GM18873 (cell line): ENCODE data around the gene THOC7.

Source experiments
- ATAC-seq: cut with Tn5 transposase; IDR thresholded peaks from one replicate; pipeline ENCODE4 v1.9.1; 2021; ENCODE audit warnings: mild to moderate bottlenecking, moderate library complexity, moderate number of reproducible peaks; ENCODE audit not compliant: unreplicated experiment, low FRiP score

The THOC7 gene

DNA sequence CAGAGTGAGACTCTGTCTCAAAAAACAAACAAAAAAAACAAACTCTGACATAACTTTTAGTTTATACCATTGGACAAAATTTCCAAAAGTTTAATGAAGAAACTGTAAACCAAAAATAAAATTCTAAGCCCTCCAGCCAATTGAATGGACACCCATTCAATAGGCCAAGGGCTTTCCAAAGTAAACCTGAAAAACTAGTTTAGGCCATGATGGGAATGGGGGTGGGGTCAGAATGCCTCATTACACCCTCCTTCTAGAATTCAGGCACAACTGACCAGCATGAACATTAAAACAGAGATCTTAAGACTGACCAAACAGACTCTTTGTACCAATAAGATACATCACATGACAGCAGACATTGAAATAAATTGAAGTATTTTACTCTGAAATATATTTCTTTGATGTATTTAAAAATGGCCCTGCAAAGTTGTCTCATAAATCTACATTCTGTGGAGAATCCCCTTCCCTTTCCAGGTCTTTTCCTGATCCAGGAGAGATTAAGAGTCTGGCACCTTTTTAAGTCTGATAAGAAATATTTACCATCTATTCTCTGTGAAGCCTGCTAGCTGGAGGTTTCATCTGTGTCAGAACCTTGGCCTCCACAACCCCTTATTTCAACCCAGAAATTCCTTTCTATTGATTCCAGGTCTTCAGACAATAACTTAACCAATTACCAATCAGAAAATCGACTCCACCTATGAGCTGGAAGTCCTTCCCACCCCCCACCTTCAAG is 15.7 kb downstream of the THOC7 start:
- ATAC-seq, result no peak

DNA sequence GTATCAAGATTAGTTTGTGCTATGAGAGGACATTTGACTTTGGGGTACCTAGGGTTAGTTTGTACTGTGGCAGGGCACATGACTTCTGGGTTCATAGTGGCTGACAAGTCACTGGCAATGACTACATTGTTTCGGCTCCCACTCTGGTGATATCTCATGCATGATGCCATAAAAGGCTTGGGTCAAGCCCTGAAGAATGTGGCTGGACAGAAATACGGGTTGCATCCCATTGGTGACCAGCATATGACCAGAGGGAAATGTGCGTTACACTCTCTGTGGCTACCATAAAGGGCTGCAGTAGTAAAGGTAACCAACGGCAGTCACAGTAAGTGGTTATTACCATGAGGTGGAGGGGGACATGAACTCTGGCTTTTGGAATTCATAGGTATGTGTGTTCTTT is 18.4 kb downstream of the THOC7 start:
- ATAC-seq, result no peak

DNA sequence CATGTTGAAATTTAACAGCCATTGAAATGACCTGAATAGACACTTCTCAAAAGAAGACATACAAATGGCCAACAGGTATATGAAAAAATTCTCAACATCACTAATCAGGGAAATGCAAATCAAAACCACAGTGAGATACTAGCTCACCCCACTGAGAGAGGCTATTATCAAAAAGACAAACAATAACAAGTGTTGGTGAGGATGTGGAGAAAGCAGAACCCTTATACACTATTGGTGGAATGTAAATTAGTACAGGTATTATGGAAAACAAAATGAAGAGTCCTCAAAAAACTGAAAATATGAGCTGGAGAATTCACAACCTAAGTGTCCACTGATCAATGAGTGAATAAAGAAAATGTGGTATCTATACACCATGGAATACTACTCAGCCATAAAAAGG is 21.5 kb downstream of the THOC7 start:
- no peak for ATAC-seq

DNA sequence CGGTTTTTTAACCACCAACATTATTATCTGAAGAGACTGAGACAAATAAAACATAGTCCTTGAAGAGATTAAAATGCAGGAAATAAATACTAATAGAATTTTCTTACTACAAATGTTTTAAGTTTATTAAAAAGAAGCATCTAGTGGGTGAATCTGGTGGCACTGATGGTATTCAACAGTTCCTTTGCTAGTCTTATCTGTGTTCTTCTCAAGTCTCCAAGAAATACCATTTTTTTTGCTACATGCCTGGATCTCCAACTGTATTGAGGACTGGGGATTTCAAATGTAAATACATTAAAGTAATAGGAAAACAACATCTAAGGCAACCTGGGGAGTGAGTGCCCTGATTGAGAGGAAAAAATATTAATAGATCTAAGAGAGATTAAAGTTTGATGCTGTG is 21.9 kb downstream of the THOC7 start:
- ATAC-seq, result no peak

GRCh38 chr3:63832395-63832794 is 31.2 kb downstream of the THOC7 start:
- no peak for ATAC-seq

- ATAC-seq, result no peak
Observed at GRCh38 chr3:63830526-63830925, 33.1 kb downstream of the THOC7 start.

- ATAC-seq, result no peak
Observed at GRCh38 chr3:63824309-63824708, 39.3 kb downstream of the THOC7 start.

DNA sequence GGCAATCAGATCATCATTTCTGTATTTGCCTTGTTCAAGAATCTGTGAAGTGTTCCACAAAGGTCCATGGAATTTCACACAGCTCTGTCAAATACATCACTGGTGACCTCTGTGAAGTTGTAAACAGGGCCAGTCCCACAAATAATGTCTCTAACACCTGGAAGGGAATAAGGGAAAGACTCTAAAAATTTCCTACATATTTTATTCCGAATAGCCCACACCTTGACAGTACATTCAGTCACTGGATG is 44.5 kb downstream of the THOC7 start, which contains the start of gene C3orf49:
Gene C3orf49 (plus strand): TSS at position 149 of the 248 bp plus-strand sequence. CDS start 173 bp downstream, outside the sequence.
- no peak for ATAC-seq

DNA sequence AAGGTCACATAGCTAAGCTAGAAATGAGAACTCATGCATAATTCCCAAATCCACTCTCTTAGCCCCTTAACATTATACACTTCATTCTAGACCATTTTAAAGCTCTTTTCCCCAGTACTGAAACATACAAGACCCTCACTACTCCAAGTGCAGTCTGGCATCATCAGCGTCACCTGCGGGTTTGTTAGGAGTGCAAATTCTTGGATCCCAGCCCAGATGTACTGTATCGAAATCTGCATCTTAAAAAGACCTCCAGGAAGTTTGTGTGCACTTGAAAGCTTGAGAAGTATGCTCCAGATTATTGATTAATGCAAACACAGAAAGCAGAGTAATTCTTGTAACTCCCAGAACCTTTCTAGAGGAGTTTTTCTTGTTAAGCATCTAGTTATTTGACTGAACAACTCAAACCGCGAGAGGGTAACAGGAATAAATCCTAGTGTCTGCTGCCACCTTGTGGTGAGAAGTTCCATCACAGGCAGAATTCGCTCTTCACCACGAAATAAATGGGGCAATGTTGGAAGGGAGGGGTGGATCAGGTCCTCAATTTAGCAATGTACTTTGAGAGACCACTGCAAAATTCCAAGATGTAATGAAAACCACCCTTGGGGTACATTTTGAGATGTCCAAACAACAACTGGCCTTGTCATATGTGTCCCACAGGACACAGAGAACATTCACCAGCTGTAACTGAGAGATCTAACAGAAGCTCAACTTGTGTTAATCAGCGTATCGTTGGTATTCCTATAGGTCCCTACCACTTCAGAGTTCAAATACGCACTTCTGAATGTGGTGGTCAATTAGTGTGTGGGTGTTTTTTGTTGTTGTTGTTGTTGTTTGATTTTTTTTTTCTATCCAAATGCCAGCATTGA is 45.1 kb downstream of the THOC7 start:
- ATAC-seq, result peak; percentile 59

GRCh38 chr3:63817225-63817624 is 46.4 kb downstream of the THOC7 start:
- ATAC-seq, result no peak

DNA sequence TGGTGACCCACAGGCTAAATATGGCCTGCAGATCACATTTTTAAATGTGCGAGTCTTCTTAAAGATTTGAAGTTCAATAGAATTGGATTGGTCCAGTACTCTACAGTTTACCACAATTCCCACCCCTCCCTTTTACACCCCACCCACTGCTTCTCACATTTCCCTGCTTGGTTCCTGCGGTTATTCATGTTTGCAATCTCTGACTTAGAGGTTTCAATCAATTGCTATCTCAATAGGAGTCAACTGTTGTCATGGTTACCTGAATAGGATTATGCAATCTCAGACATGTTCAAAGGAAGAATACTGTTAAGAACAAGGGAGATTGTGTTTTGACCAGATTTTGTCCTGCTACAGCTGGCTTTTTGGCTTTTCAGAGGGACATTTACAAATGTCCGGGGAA is 49.4 kb downstream of the THOC7 start:
- ATAC-seq, result no peak

GRCh38 chr3:63809607-63810006 is 54.0 kb downstream of the THOC7 start:
- no peak for ATAC-seq

DNA sequence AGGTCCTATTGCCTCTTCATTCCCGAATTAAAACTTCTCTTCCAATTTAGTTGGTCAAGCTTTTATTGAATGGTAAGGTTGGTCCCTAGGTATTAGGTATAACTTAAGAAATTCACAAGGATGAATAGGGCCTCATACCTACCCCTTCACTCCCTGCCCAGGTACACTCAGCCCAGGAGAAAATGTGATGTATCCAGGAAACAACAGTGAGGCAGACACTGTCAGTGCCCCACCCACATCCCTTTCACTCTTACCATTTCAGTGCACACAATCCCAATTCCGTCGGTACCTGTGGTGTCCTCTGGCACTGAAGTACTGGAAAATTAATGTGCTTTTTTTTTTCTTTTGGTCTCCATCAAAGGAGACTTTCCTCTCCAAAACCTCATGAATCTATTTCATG is 55.0 kb downstream of the THOC7 start:
- ATAC-seq, result no peak

DNA sequence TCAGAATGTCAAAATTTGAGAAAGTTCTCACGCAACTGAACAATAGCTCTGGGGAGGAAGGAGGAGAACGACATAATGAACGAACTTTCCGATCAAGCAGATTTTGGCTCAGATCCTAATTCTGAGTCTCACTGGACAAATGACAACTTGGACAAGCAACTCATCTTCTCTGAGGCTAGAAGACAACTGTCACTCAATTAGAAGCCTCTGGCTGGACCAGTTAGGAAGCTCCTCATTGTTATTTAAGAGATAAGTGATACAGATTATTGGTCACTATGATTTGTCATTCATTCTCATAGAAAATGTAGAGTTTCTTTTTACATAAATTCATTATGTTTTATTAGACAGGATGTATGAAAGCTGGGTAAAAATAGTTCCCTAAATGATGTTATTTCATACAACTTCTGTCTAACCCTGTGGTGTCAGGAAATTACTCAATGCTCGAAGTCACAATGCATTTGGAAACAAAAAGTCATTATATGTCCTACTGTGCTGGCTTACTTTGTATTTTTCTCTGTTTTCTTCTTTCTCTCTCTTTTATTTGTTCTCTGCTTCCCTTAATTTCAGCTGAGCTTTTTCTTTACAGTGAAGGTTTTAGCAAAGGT is 55.5 kb downstream of the THOC7 start:
- ATAC-seq, result no peak

- ATAC-seq, result no peak
Observed at GRCh38 chr3:63803911-63804310, 59.7 kb downstream of the THOC7 start.

DNA sequence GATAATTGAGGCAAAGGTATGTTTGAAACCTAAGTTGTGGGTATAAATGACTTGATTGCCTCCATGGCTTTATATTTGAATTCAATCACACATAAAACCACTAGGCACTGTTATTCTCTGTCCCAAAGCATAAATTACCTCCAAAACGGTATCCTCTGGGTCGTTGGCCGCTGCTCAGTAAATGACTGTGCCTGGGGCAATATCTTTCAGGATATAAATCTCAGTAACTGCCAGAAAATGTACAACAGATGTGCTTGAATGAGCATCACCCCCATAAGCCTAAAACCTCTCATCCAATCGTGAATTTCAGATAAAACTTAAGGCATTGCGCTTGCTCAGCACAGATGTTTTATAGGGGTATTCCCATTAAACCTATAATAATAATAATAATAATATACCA is 63.5 kb downstream of the THOC7 start:
- ATAC-seq, result no peak

- no peak for ATAC-seq
Observed at GRCh38 chr3:63798949-63799348, 64.7 kb downstream of the THOC7 start.

DNA sequence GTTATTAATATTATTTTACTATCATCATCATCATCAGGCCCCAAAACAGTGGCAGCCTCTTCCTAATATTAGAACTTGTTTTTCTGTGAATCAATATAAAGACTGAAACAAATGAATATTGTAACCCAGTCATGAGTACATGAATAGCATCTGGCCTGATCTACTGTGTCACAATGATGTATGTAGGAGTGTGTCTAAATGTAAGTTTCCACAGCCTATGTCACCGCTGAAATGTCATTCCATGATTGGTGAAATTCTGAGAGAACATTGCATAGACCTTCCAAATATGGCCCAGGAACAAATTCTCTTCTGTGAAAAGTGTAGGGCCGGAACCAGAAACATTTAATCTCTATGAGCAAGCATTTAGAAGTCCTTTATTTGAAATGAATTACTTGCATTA is 65.1 kb downstream of the THOC7 start:
- ATAC-seq, result no peak

DNA sequence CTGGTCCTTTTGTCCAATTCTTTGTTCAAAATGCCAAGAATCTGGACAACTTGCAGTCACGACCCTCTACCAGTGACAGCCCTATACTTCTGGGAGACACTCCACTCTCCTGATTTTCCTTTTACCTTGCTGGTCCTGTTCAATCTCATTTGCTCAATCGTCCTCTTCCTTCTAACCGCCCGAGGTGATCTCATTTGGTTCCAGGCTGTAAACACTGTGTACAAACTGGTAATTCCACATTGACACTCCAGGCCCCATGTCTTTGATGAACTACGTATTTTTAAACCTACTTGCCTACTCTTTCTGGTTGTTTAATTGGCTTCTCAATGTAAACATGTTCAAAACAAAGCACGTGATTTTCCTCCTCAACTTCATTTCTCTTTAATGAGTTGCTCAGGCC is 68.2 kb downstream of the THOC7 start:
- no peak for ATAC-seq

- no peak for ATAC-seq
Observed at GRCh38 chr3:63791974-63792373, 71.6 kb downstream of the THOC7 start.
